Activated effector memory CD4-positive, alpha-beta T cell treated with Interleukin-2 at 50 U/mL for 16 hours (primary cell): ENCODE results near the gene TDRD12.
"Not testable (repeated sequence)": the region's sequence is repeated elsewhere in the genome, so short reads cannot be mapped to it uniquely, and the experiment has no call there.

Experiments used
- DNase-seq: peaks from one replicate; pipeline ENCODE4 v3.0.0-alpha.2; 2020

The TDRD12 gene

DNA sequence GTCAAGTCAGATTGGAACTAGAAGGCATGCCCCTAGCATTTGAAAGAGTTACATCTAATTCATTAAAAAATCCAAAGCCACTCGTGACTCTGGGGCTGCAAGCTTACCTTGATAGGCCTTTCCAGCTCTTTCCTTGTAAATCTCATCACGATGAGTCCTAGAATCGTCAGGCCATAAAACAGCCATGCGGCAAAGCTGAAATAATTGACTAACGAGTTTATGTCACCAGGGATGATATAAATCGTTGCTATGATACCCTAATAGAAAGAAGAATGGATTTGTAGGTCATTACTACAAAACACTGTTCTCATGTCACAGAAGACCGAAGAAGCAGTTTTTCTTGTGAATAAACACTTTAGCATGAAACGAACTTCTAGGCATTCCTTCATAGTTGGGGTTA is 122.5 kb downstream of the TDRD12 start:
- no peak for DNase-seq

DNA sequence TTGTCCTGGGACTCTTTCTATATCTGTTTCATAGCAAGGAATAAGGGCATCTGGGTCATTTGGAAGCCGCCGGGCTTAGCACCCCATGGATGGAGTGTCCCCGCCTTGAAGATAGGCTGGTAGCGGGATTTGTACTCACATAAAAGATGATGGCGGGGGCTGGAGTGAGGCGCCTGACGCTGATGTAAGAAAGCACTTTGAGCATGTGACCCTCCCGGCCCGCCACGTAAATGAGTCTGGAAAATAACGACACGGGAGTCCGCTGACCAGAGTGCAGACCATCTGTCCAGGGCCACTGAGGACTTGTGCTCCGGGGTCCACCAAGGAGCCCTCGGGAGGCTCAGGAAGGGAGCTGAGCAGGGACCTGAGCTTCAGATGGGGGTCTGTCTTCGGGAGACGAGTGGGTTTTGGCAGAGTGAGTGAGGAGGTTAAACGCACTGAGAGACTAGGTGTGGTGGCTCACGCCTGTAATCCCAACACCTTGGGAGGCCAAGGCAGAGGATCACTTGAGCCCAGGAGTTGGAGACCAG is 124.2 kb downstream of the TDRD12 start:
- DNase-seq = no peak

DNA sequence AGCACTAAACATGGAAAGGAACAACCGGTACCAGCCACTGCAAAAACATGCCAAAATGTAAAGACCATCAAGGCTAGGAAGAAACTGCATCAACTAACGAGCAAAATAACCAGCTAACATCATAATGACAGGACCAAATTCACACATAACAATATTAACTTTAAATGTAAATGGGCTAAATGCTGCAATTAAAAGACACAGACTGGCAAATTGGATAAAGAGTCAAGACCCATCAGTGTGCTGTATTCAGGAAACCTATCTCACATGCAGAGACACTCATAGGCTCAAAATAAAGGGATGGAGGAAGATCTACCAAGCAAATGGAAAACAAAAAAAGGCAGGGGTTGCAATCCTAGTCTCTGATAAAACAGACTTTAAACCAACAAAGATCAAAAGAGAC is 128.5 kb downstream of the TDRD12 start:
- DNase-seq = not testable (repeated sequence)

DNA sequence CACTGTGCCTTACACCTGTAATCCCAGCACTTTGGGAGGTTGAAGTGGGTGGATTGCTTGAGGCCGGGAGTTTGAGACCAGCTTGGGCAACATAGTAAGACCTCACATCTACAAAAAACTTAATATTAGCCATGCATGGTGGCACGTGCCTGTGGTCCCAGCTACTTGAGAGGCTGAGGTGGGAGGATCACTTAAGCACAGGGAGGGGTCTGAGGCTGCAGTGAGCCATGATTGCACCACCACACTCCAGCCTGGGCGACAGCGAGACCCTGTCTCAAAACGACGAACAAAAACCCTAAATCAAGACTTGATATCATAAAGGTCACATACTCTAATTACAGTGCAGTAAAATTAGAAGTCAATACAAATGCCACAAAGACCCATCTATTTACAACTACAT is 132.6 kb downstream of the TDRD12 start:
- no peak for DNase-seq

DNA sequence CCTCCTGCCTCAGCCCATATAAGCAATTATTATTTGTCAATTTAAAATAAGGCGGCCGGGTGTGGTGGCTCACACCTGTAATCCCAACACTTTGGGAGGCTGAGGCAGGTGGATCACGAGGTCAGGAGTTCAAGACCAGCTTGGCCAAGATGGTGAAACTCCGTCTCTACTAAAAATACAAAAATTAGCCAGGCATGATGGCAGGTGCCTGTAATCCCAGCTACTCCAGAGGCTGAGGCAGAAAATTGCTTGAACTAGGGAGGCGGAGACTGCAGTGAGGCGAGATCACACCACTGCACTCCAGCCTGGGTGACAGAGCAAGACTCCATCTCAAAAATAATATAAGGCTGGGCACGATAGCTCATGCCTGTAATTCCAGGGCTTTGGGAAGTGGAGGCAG is 137.3 kb downstream of the TDRD12 start:
- not testable (repeated sequence) for DNase-seq

DNA sequence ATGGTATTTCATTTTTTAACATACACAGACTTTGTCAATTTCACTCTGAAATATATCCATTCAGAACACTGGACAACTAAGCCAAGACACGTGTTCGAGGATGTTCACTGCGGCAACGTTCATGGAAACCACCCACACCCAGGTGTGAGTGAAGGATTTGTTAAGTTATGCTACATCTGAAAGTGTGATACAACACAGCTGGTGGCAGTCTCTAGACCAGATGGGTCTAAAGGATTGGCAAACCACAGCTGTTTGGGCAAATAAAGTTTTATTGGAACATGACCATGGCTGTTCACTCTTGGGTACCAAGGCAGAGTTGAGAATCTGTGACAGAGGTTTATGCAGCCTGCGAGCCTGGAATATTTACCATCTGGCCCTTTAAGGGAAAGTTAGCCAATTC is 138.0 kb downstream of the TDRD12 start:
- no peak for DNase-seq

DNA sequence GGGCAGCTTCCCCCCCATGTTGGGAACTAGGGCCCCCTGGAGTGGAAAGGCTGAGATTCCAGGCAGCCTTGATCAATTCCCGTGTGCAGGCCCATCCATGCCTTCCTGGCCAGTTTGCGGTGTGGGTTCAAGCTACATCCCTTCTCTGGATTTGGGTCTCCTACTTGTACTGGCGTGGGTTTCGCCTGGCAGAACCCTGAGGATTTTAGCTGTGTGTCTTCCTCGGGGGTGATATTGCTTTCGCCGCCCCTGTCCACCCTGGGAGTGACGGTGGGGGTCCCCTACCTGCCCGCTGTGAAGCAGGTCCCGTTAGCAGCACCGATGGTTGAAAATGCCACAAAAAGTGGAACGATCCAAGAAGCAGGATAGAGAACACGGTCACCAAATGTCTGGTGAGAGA is 138.6 kb downstream of the TDRD12 start:
- no peak for DNase-seq

DNA sequence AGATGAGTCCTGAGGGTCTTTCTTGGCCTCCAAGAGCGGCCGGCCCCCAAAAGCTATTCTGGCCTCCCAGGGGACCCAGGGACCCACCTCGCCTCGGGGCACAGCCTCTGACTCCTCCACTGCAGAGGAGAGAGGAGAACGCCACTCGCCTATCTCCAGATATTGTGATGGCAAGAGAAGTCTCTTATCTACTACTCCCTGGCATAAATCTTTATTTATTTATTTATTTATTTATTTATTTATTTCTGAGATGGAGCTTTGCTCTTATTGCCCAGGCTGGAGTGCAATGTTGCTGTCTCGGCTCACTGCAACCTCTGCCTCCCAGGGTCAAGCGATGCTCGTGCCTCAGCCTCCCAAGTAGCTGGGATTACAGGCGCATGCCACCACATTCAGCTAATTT is 139.0 kb downstream of the TDRD12 start:
- no peak for DNase-seq

DNA sequence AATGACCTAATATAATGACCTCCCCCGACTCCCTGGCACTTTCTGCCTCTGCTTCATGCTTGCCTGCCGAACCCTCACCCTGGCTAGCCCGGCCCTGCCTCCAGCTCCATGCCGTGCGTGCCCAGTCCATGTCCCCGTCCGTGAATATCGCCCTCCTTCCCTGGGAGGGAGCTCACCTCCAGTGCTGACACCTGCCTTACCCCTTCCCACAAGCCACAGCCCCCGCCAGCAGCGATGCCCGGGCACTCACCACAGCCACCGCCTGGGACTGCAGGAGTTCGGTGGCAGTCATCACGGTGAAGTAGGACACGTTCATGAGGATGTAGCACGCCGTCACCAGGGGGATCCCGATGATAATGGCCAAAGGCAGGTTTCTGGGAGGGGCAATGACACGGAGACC is 140.0 kb downstream of the TDRD12 start:
- DNase-seq = no peak

DNA sequence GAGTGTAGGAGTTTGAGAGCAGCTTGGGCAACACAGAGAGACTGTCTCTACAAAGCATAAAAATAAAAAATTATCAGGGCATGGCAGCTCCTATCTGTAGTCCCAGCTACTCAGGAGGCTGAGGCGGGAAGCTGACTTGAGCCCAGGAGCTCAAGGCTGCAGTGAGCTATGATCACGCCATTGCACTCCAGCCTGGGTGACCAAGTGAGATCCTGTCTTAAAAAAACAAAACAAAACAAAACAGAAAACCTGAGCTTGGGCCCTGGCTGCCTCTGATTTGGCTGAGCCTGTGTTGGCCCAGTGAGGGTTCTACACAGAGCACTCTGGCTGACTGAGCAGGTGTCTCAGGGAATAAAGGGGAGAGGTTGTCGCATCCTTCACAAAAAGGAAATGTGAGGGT is 142.0 kb downstream of the TDRD12 start:
- DNase-seq = no peak

DNA sequence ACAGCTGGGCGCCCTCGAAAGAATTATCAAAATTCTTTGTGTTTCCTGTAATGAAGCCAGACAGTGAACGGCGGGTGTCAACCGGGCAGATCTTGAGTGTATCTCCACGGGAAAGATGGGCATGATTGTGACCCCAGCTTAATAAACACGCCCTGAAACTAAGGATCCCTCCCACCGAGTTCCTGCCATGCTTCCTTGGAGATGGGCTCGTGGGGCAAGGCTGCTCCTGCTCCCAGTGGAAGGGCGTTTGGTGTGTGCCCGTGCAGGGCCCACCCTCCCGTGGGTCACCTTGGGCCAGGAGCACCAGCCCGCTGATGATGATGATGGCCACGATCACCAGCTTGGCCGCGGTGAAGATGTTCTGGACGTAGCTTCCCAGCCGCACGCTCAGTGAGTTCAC is 142.6 kb downstream of the TDRD12 start:
- DNase-seq = no peak

DNA sequence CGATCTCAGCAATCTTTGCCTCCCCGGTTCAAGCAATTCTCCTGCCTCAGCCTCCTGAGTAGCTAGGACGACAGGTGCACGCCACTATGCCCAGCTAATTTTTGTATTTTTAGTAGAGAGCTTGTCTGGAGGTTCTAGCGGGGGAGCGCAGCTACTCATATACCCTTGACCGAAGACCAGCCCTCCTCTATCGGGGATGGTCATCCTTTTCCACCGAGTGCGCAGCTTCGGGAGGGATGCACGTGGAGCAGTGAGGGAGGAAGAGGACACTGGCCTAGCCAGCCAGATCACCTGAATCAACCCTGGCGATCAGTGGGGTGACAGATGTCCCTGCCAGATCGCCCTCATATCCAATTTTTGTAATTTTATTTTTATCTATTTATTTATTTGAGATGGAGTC is 143.2 kb downstream of the TDRD12 start:
- DNase-seq = no peak

DNA sequence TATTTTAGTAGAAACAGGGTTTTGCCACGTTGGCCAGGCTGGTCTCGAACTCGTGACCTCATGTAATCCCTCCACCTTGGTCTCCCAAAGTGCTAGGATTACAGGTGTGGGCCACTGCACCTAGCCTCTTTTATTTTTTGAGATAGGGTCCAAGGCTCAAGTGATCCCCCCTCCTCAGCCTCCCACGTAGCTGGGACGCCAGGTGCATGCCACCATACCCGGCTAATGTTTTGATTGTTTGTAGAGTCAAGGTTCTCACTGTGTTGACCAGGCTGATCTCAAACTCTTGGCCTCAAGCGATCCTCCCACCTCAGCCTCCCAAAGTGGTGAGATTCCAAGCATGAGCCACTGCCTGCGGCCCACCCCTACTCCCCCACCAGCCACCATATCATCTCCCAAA is 143.7 kb downstream of the TDRD12 start:
- DNase-seq = no peak

DNA sequence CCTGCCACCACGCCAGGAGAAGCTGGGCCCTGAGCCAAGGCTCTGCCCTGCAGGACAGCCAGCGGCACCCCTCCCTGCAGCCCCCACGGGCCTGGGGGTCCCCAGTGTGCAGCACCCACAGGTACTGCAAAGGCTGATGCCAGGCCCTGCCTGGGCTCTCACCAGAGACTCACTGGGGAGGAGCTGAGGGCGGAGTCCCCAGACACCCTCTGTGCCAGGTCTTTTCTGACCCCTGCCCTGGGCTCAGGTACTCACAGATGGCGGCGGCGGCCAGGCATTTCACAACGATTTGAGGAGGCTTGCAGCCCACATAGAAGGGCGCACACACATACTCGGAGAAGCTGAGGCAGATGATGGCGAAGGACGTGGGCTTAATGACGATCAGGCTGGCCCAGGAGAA is 144.3 kb downstream of the TDRD12 start:
- DNase-seq = no peak

DNA sequence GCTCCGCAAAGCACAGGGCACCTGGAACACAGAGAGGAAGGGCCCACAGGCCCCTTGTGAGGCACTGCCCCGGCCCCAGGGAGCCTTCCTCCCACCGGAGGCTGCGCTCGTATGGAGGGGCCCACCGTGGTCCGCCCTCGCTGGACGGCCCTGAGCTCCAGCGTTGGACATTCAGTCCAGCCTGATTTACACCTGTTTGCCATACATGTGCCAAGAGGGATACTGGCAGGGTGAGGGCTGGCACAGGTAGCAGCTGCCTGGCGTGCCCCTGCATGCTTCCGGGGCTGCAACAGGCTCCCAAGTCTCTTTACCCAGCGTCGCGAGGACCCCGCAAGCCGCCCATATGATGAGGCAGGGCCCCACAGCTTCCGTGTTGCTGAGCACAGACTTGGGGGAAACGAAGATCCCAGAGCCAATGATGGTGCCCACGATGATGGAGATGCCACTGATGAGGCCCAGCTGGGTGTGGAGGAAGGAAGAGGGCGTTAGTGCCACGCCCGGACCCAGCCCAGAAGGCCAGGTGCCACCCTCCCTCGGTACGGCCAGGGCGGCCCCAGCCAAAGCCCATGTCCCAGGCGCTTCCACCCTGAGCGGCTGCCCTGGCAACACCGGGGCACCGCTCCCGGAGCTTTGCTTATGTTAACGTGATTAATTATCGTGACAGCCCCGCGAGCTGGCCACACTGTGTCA is 144.9 kb downstream of the TDRD12 start:
- no peak for DNase-seq

DNA sequence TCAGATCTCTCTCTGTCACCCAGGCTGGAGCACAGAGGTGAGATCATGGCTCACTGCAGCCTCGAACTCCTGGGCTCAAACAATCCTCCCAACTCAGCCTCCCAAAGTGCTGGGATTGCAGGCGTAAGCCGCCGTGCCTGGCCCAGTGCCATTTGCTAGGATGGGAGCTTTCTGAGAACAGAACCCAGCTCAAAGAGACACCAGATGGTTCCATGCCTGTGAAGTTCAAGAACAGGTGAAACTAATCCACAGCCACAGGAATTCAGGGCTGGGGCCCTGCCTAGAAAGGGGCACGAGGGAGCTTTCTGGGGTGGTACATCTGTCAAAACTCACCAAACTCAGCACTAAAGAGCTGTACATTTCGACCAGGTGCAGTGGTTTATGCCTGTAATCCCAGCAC is 145.8 kb downstream of the TDRD12 start:
- no peak for DNase-seq

DNA sequence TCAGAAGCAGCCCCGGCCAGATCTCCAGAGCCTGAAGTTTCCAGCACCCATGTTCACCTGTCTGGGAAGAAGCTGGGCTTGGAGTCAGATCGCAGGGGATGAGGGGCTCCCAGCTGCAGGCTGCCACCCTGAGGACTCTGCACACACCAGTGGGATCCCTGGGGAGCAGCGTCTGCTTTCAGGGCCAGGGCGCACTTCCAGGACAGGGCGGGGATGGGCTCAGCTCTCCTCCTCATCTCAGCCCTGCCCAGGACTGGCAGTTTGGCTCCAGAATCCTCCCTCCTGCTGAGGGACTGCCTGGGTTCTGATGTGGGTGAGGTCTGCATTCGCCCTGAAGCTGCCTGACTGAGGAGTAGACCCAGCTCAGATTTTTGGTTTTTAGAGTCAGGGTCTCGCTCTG is 146.5 kb downstream of the TDRD12 start:
- DNase-seq = no peak

DNA sequence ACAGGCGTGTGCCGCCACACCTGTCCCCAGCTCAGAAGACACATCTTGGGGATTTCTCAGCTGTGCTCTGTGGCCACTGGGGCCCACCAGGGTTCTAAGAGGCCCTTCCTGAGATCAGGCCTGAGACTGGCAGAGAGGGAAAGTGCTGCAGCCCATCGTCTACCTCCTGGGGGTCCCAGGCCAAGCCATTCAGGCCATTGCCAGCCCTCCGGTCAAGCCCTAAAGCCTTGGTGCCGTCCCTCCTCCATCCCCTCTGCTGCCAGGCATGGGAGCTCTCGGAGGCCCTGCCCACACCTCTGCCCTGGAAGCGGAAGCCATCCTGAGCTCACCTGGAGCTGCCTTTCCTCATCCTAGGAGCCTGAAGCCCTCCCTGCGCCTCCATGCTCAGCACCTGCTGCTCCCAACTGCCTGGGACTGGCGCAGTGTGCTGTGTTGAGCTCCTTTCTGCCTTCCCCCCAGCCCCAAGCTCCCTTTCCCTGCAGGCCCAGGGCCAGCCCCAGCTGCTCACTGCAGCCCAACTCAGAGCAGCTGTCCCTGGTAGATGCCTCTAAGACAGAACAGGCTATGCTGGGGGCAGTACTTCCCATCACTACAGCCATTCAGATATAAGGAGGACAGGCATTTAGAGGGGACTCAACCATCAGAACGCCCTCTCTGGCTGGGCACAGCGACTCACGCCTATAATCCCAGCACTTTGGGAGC is 147.1 kb downstream of the TDRD12 start:
- DNase-seq = no peak

DNA sequence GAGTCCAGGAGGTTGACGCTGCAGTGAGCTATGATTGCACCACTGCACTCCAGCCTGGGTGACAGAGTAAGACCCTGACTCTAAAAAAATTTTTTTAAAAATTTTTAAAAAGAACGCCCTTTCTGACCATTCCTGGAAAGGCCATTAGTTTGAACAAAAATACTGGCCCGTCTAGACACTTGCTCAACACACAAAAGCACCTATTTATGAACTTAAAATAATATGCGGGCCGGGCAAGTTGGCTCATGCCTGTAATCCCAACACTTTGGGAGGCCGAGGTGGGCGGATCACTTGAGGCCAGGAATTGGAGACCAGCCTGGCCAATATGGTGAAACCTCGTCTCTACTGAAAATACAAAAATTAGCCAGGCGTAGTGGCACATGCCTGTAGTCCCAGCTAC is 147.9 kb downstream of the TDRD12 start:
- DNase-seq = not testable (repeated sequence)

DNA sequence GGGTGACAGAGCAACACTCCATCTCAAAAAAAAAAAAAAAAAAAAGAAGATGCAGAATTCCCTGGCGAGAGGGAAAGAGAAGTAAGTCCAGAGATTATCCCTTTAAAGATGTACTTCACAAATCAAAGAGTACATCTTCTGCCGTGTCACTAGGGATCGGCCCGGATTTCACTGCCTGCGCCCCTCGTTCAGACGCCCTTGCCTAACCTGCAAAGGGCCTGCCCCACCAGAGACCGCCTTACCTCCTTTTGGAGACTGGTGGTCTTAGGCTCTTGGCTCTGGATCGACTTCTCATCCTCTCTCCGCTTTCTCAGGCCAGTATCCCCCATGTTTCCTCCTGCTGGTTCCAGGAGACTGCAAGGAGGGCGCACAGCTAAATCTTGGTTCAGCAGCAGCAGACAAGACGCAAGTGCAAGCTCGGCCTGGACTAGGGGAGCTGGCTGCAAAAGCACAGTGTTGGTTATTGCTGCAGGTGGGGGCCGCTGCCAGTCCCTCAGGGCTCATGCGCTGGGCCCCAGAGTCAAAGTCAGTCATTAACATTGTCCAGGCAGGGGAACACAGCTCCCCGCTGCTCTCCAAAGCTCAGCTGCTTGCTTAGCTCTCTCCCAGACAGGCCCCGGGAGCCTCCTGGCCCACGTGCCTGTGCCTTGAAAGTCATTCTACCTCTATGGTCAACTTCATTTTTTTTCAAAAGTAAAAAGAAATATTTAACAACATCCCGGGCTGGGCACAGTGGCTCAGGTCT is 148.8 kb downstream of the TDRD12 start:
- DNase-seq = no peak

DNA sequence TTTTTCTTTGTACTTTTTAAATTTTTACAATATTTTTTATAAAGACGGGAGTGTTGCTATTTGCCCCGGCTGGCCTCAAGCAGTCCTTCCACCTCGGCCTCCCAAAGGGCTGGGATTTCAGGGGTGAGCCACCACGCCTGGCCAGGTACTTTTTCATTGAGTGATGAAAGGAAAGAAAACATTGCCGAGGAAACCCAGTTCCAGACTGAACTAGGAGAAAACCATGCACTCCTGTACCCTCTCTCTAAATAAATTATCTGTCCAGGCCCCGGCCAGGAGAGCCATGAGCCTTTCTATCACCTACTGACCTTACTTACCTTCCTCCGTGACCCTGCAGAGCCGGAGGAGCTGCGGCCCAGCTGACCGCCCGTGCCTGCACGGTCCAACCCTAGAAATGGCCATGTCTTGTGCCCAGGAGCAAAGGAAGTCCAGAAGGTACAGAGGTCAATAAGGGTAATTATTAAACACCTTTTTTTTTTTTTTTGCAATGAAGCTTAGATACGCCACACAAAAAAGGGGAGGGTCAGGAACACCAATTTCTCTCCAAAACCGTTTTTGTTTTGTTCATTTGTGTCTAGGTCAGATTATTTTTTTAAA is 149.9 kb downstream of the TDRD12 start, which contains the start of gene SLC7A9:
SLC7A9 (minus strand) TSS at position 399 of the 597 bp plus-strand sequence. CDS start 1,233 bp downstream, outside the sequence.
- no peak for DNase-seq

DNA sequence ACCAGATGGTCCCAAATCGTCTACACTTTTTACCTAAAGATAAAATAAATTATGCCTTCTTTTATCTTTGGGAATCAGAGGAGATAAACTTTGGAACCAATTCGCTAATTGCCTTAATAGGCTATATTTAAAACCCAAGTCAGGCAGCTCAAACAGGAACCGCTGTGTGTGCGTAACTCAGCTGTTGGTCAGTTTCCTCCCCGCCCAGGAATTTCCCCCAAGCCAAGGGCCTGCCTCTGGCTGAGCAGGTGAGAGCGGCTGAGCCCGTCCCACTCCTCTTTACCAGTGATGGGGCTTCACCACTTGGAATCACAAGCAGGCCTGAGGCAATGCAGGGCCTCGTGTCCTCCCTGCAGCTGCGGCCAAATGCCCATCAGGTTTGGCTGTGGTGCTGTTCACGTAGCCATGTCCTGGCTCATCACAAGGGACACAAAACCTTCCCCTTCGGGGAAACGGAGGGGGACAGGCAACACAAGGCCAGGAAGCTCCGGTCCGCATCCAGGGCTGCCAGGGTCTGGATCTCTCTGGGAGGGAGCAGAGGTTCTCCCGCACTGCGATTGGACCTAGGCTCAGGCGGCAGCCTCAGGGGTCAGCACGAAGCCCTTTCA is 150.5 kb downstream of the TDRD12 start:
- DNase-seq = no peak

DNA sequence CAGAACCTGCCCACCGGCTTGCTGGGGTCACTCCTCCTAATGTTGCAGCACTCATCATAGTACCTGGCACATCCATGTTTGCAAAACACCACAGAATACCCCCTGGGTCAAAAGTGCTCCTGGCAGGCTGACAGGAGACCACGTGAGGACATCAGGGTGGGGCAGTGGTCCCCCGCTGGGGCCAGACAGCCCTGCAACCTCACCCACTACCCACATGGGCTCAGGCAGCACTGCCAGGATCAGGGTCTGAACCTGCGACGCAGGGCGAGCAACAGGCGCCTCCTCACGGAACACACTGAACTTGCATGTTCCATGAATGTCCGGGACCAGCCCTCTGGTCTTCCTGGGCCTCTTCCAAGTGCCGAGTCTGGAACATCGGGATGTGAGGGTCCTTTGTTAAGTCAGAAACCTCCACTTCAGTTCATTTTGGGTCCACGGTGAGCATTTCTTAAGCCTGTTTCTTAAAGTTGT is 151.4 kb downstream of the TDRD12 start:
- DNase-seq = no peak
